SU-DHL-6 (cell line): Measurements from ENCODE around the gene CSF2.

Experiments used
- CTCF ChIP-seq: fragments of 200-600 bp; sonication (generic); IDR thresholded peaks from one replicate; pipeline ENCODE4 v1.5.1; 2017; ENCODE audit warnings: antibody characterized with exemption, mild to moderate bottlenecking, low read length, moderate library complexity; ENCODE audit not compliant: insufficient read depth, poor library complexity, severe bottlenecking
- EZH2phosphoT487 ChIP-seq: fragments of 200-600 bp; sonication (generic), shearing (Covaris generic); conservative IDR thresholded peaks from 2 replicates; pipeline ENCODE4 v1.6.1; 2018; ENCODE audit warnings: mild to moderate bottlenecking, antibody characterized with exemption, low read length, moderate library complexity, mixed read lengths

DNA sequence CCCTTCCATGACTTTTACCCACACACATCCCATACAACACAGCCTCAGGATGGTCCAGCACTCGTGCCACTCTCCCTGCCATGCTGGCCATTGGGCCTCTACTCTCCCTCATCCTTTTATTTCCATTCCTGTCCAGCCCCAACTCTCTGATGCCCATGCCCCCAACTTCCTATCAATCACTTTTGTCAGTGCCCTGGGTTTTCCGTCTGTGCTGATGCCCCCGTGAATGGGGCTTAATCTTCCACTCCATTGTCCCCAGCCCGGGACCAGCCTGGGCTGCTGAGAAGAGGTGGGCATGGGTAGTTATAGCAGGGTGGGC, 49.5 kb upstream of the CSF2 start:
- TF ChIP-seq CTCF (no peak), EZH2phosphoT487 (no peak)
